ENCODE results near the gene GHR. TPM values are rescaled to one million over a fixed set of nuclear protein-coding genes. Genes with fewer than 3 reads are reported as not detected.

The GHR gene
- total RNA-seq, 6 donors from 2014 or later, result 3.0 to 7.4 (median 4.2) TPM

- no peak for DNase-seq
- WGBS, 2 donors, result 63 to 68% methylated on average over 4 of the region's 4 CpGs
These were observed 203.2 kb downstream of the GHR start for GRCh38 chr5:42626462-42626861.

GRCh38 chr5:42628821-42629220 is 205.6 kb downstream of the GHR start:
- Histone ChIP-seq H3K4me1 (no peaks in the 10 kb centered on the region), H3K36me3 (no peaks in the 10 kb centered on the region), H3K9me3 (no peaks in the 10 kb centered on the region), H3K27me3 (no peaks in the 10 kb centered on the region), H3K27ac (no peak overlapping the region), H3K4me3 (no peak overlapping the region)
- ATAC-seq (ENCODE audit: low FRiP score in 2 of 2) (no peak), DNase-seq (no peak)
- WGBS, 2 donors, result 29 to 43% methylated on average over 1 of the region's 1 CpG
- TF ChIP-seq POLR2AphosphoS5 (IDR thresholded peaks at IDR 0.05) (no peak), EP300 (IDR thresholded peaks at IDR 0.05) (no peak), POLR2A (IDR thresholded peaks at IDR 0.05) (no peak), CTCF (IDR thresholded peaks at IDR 0.05) (no peak)

More at GRCh38 chr5:42626462-42626861, 203.2 kb downstream of the GHR start:
- Histone ChIP-seq H3K27me3 (no peaks in the 10 kb centered on the region), H3K36me3 (no peaks in the 10 kb centered on the region), H3K4me1 (peaks cover 0 to 11% (median 7%) of the 10 kb centered on the region in 4 donors), H3K9me3 (no peaks in the 10 kb centered on the region), H3K4me3 (no peak overlapping the region), H3K27ac (no peak overlapping the region)
- ATAC-seq (ENCODE audit: low FRiP score in 2 of 2), result no peak
- no peak for TF ChIP-seq CTCF (IDR thresholded peaks at IDR 0.05)
- no peak for TF ChIP-seq POLR2A (IDR thresholded peaks at IDR 0.05)
- TF ChIP-seq POLR2AphosphoS5 (IDR thresholded peaks at IDR 0.05), result no peak
- TF ChIP-seq EP300 (IDR thresholded peaks at IDR 0.05), result no peak

- no peaks in the 10 kb centered on the region for H3K36me3 ChIP-seq
- ATAC-seq (ENCODE audit: low FRiP score in 2 of 2), result no peak
- H3K27me3 ChIP-seq, result no peaks in the 10 kb centered on the region
- 67 to 94% methylated on average over 1 to 2 of the region's 2 CpGs for WGBS, 2 donors
- TF ChIP-seq POLR2AphosphoS5 (IDR thresholded peaks at IDR 0.05) (no peak), CTCF (IDR thresholded peaks at IDR 0.05) (no peak), EP300 (IDR thresholded peaks at IDR 0.05) (no peak), POLR2A (IDR thresholded peaks at IDR 0.05) (no peak)
- no peaks in the 10 kb centered on the region for H3K4me1 ChIP-seq
- no peak for DNase-seq
- no peak overlapping the region for H3K4me3 ChIP-seq
- H3K9me3 ChIP-seq, result no peaks in the 10 kb centered on the region
- H3K27ac ChIP-seq, result no peak overlapping the region
These were observed 206.0 kb downstream of the GHR start for GRCh38 chr5:42629284-42629683.

GRCh38 chr5:42631241-42631640 is 208.0 kb downstream of the GHR start:
- DNase-seq, result no peak
- no peaks in the 10 kb centered on the region for H3K9me3 ChIP-seq
- H3K27ac ChIP-seq, result no peak overlapping the region
- no peak for ATAC-seq (ENCODE audit: low FRiP score in 2 of 2)
- no peak for TF ChIP-seq POLR2AphosphoS5 (IDR thresholded peaks at IDR 0.05)
- TF ChIP-seq POLR2A (IDR thresholded peaks at IDR 0.05), result no peak
- no peak for TF ChIP-seq EP300 (IDR thresholded peaks at IDR 0.05)
- no peak for TF ChIP-seq CTCF (IDR thresholded peaks at IDR 0.05)
- no peaks in the 10 kb centered on the region for H3K36me3 ChIP-seq
- H3K27me3 ChIP-seq, result no peaks in the 10 kb centered on the region
- H3K4me3 ChIP-seq, result no peak overlapping the region
- H3K4me1 ChIP-seq, result peaks cover 0 to 3% (median 0%) of the 10 kb centered on the region in 4 donors
- 62 to 64% methylated on average over 5 of the region's 5 CpGs for WGBS, 2 donors

GRCh38 chr5:42632354-42632900 is 209.2 kb downstream of the GHR start:
- no peak overlapping the region for H3K27ac ChIP-seq
- H3K27me3 ChIP-seq, result no peaks in the 10 kb centered on the region
- H3K9me3 ChIP-seq, result no peaks in the 10 kb centered on the region
- no peak overlapping the region for H3K4me3 ChIP-seq
- H3K4me1 ChIP-seq, result peaks cover 0 to 3% (median 0%) of the 10 kb centered on the region in 4 donors
- no peak for TF ChIP-seq POLR2A (IDR thresholded peaks at IDR 0.05)
- TF ChIP-seq POLR2AphosphoS5 (IDR thresholded peaks at IDR 0.05), result no peak
- no peak for TF ChIP-seq EP300 (IDR thresholded peaks at IDR 0.05)
- TF ChIP-seq CTCF (IDR thresholded peaks at IDR 0.05), result no peak
- WGBS, 2 donors, result 50 to 62% methylated on average over 1 of the region's 1 CpG
- no peak for DNase-seq
- ATAC-seq (ENCODE audit: low FRiP score in 2 of 2), result no peak
- no peaks in the 10 kb centered on the region for H3K36me3 ChIP-seq
